Measurements from ENCODE around the gene IL27RA.

- TF ChIP-seq CTCF (IDR thresholded peaks at IDR 0.05; ENCODE audit: low read depth, low read length) (no peak), POLR2A (IDR thresholded peaks at IDR 0.05; ENCODE audit: extremely low read depth, insufficient read length) (no peak), MYC (IDR thresholded peaks at IDR 0.05; ENCODE audit: low read depth, low read length) (no peak)
Measured at GRCh38 chr19:14073925-14074838, 42.6 kb downstream of the IL27RA start.
